GM19240 (cell line): Measurements from ENCODE around the gene REXO2.
A peak's percentile ranks its signal among the peaks of the same experiment; 100 is the strongest.

Experiments used
- DNase-seq: peaks from one replicate; pipeline ENCODE4 v3.0.0; 2011; ENCODE audit warnings: low spot score; ENCODE audit not compliant: insufficient read length

Gene REXO2

GRCh38 chr11:114439229-114440120, at the start of gene REXO2:
Gene REXO2, plus strand, starts transcription at chr11:114439467. Its CDS starts 62 bp downstream, at chr11:114439529.
- peak; percentile 83 for DNase-seq

GRCh38 chr11:114392735-114393667, 46.3 kb upstream of the REXO2 start:
- DNase-seq: no peak

GRCh38 chr11:114395736-114396135, 43.5 kb upstream of the REXO2 start:
- no peak for DNase-seq

- no peak for DNase-seq
Measured at GRCh38 chr11:114396916-114397315, 42.4 kb upstream of the REXO2 start.

GRCh38 chr11:114397349-114397982, 41.8 kb upstream of the REXO2 start:
- DNase-seq: no peak

- no peak for DNase-seq
Measured at GRCh38 chr11:114398303-114398920, 40.9 kb upstream of the REXO2 start.

- peak; percentile 4 for DNase-seq
Measured at GRCh38 chr11:114399490-114400215, 39.6 kb upstream of the REXO2 start.

GRCh38 chr11:114400216-114400914, 38.9 kb upstream of the REXO2 start, which contains the start of the genes C11orf71 and RBM7:
Gene C11orf71, minus strand, starts transcription at chr11:114400511. Its CDS starts 180 bp downstream, at chr11:114400331.
Gene RBM7, plus strand, starts transcription at chr11:114400666. Its CDS starts 6 bp downstream, at chr11:114400672.
- DNase-seq: peak; percentile 61

GRCh38 chr11:114400915-114401223, 38.4 kb upstream of the REXO2 start:
- DNase-seq: no peak

GRCh38 chr11:114401311-114401710, 38.0 kb upstream of the REXO2 start:
- DNase-seq: no peak

- no peak for DNase-seq
Measured at GRCh38 chr11:114412946-114413345, 26.3 kb upstream of the REXO2 start.

GRCh38 chr11:114413958-114414357, 25.3 kb upstream of the REXO2 start:
- DNase-seq: no peak

- no peak for DNase-seq
Measured at GRCh38 chr11:114416441-114416961, 22.8 kb upstream of the REXO2 start.

GRCh38 chr11:114426280-114426679, 13.0 kb upstream of the REXO2 start:
- no peak for DNase-seq

- DNase-seq: no peak
Measured at GRCh38 chr11:114430290-114430689, 9.0 kb upstream of the REXO2 start.

GRCh38 chr11:114432893-114433292, 6.4 kb upstream of the REXO2 start:
- no peak for DNase-seq

GRCh38 chr11:114433376-114433775, 5.9 kb upstream of the REXO2 start:
- DNase-seq: no peak

GRCh38 chr11:114438303-114438702, 964 bp upstream of the REXO2 start:
- DNase-seq: no peak

GRCh38 chr11:114440121-114440860, 1.0 kb downstream of the REXO2 start:
- DNase-seq: no peak
